GM10266 (cell line): ENCODE data around the gene ACER3.

Experiments
- DNase-seq: peaks from one replicate; pipeline ENCODE4 v3.0.0; 2012; ENCODE audit errors: extremely low spot score
- CTCF ChIP-seq: IDR thresholded peaks from 2 replicates; pipeline ENCODE4 v1.5.1; 2012; ENCODE audit warnings: mild to moderate bottlenecking, low read depth; ENCODE audit not compliant: control insufficient read depth, insufficient read depth; ENCODE audit errors: missing control alignments

ACER3 gene

GRCh38 chr11:77039491-77040400 is 179.0 kb downstream of the ACER3 start:
- peak; percentile 59 for TF ChIP-seq CTCF
- DNase-seq, result peak; percentile 74

GRCh38 chr11:77040401-77040777 is 179.7 kb downstream of the ACER3 start:
- no peak for TF ChIP-seq CTCF
- no peak for DNase-seq

GRCh38 chr11:77040889-77041288 is 180.2 kb downstream of the ACER3 start:
- peak; percentile 18 for DNase-seq
- TF ChIP-seq CTCF, result no peak

GRCh38 chr11:77042111-77042726 is 181.5 kb downstream of the ACER3 start:
- TF ChIP-seq CTCF, result no peak
- peak; percentile 37 for DNase-seq

GRCh38 chr11:77044356-77044755 is 183.6 kb downstream of the ACER3 start:
- no peak for TF ChIP-seq CTCF
- peak; percentile 12 for DNase-seq

GRCh38 chr11:77044886-77045285 is 184.2 kb downstream of the ACER3 start:
- no peak for DNase-seq
- no peak for TF ChIP-seq CTCF

- peak; percentile 81 for DNase-seq
- TF ChIP-seq CTCF, result peak; percentile 75
Measured at GRCh38 chr11:77046060-77046501, 185.4 kb downstream of the ACER3 start.
